GM23338 (cell line): ENCODE measurements around the gene CCL8.

Experiments
- CREB1 ChIP-seq: fragments of 250-450 bp; sonication (Bioruptor Pico); IDR thresholded peaks from 2 replicates; pipeline ENCODE4 v1.5.0; 2020; ENCODE audit warnings: low read depth, mild to moderate bottlenecking, moderate library complexity
- CTCF ChIP-seq, 2 experiments: fragments of 200-600 bp in 1 of 2; sonication (generic) in 1 of 2; conservative IDR thresholded peaks; 2 replicates each; pipeline versions ENCODE4 v1.5.1 to v1.6.1; 2016 to 2017; ENCODE audit warnings: antibody characterized with exemption in 2 of 2, low read depth in 2 of 2, mild to moderate bottlenecking in 2 of 2, moderate library complexity in 1 of 2
- EZH2 ChIP-seq: fragments of 200-600 bp; sonication (generic); IDR thresholded peaks from one replicate; pipeline ENCODE4 v1.8.0; 2017; ENCODE audit warnings: antibody characterized with exemption, mild to moderate bottlenecking, low read depth; ENCODE audit not compliant: unreplicated experiment
- EZH2phosphoT487 ChIP-seq: fragments of 200-600 bp; sonication (generic); IDR thresholded peaks from one replicate; pipeline ENCODE4 v1.8.1; 2018; ENCODE audit warnings: antibody characterized with exemption; ENCODE audit not compliant: unreplicated experiment
- JUNB ChIP-seq: IDR thresholded peaks from one replicate; pipeline ENCODE4 v1.6.1; 2016; ENCODE audit warnings: antibody characterized with exemption; ENCODE audit not compliant: unreplicated experiment
- POLR2AphosphoS5 ChIP-seq: IDR thresholded peaks from 2 replicates; pipeline ENCODE4 v1.6.1; 2016; ENCODE audit warnings: antibody characterized with exemption, low read depth
- REST ChIP-seq: IDR thresholded peaks from one replicate; pipeline ENCODE4 v1.6.1; 2018; ENCODE audit warnings: antibody characterized with exemption; ENCODE audit not compliant: unreplicated experiment
- ZNF331 ChIP-seq: fragments of 250-450 bp; sonication (Bioruptor Pico); IDR thresholded peaks from 2 replicates; pipeline ENCODE4 v1.5.0; 2020; ENCODE audit warnings: low read depth, mild to moderate bottlenecking, moderate library complexity
- ZNF462 ChIP-seq: fragments of 250-450 bp; sonication (Bioruptor Pico); IDR thresholded peaks from 2 replicates; pipeline ENCODE4 v1.5.0; 2020; ENCODE audit warnings: mild to moderate bottlenecking, moderate library complexity

DNA sequence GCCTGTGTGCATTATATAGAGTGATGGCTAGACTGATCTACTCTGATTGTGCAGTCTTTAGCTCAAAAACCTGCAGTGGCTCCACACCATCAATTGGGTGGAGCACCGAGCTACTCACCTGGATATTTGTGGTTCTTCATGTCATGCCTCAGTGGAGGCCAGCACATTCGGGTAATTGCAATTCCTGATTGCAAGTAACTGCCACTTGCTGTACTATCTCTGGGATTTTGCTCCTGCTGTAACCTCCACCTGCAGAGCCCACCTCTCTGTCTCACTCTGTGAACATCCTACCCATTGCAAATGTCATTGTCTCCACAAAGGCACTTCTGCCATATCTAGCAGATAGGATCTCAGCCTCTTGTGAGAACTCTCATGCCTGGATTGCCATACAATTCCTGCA, 45.5 kb downstream of the CCL8 start:
- TF ChIP-seq REST (no peak), EZH2 (no peak), CTCF (conservative IDR thresholded peaks at IDR 0.05; ENCODE audit: low read depth in 2 of 2) (no peak), CREB1 (no peak), POLR2AphosphoS5 (no peak), EZH2phosphoT487 (no peak), JUNB (no peak), ZNF462 (no peak), ZNF331 (CRISPR knock-in tag) (no peak)
